Activated CD4-positive, alpha-beta T cell treated with anti-CD3 and anti-CD28 coated beads for 48 hours (primary cell): ENCODE results near the gene LRRIQ3.

Experiments
- DNase-seq: peaks from one replicate; pipeline ENCODE4 v3.0.0-alpha.2; 2020

LRRIQ3 gene

GRCh38 chr1:74107394-74107793, 90.6 kb downstream of the LRRIQ3 start:
- no peak for DNase-seq

GRCh38 chr1:74091371-74091770, 106.6 kb downstream of the LRRIQ3 start:
- no peak for DNase-seq

GRCh38 chr1:74083128-74083527, 114.8 kb downstream of the LRRIQ3 start:
- DNase-seq = no peak

- DNase-seq = no peak
Observed at GRCh38 chr1:74065081-74065480, 132.9 kb downstream of the LRRIQ3 start.

- DNase-seq = no peak
Observed at GRCh38 chr1:74057719-74058118, 140.3 kb downstream of the LRRIQ3 start.

GRCh38 chr1:74053407-74053806, 144.6 kb downstream of the LRRIQ3 start:
- DNase-seq = no peak

- no peak for DNase-seq
Observed at GRCh38 chr1:74050386-74050785, 147.6 kb downstream of the LRRIQ3 start.

GRCh38 chr1:74038042-74038441, 159.9 kb downstream of the LRRIQ3 start:
- no peak for DNase-seq

GRCh38 chr1:74012583-74012982, 185.4 kb downstream of the LRRIQ3 start:
- DNase-seq = no peak

- no peak for DNase-seq
Observed at GRCh38 chr1:74011736-74012135, 186.2 kb downstream of the LRRIQ3 start.

- no peak for DNase-seq
Observed at GRCh38 chr1:74010206-74010605, 187.8 kb downstream of the LRRIQ3 start.

- DNase-seq = no peak
Observed at GRCh38 chr1:74005533-74005932, 192.4 kb downstream of the LRRIQ3 start.

- DNase-seq = no peak
Observed at GRCh38 chr1:74003806-74004205, 194.2 kb downstream of the LRRIQ3 start.

GRCh38 chr1:73998348-73998959, 199.5 kb downstream of the LRRIQ3 start:
- no peak for DNase-seq

GRCh38 chr1:73980324-73981040, 217.5 kb downstream of the LRRIQ3 start:
- DNase-seq = no peak

GRCh38 chr1:73979684-73980083, 218.3 kb downstream of the LRRIQ3 start:
- no peak for DNase-seq

- DNase-seq = no peak
Observed at GRCh38 chr1:73978964-73979363, 219.0 kb downstream of the LRRIQ3 start.
